Mesendoderm (in vitro differentiated cells): ENCODE measurements around the gene CYP4F8. TPM values are rescaled to one million over a fixed set of nuclear protein-coding genes. Genes with fewer than 3 reads are reported as not detected.

Source experiments
- small RNA-seq: library from polyadenylated mRNA; stranded (forward); fragments of <200 nt; extraction: miRNeasy Mini kit (QIAGEN cat#:217004); gene quantifications from one replicate; pipeline ENCODE3, GENCODE V24; 2013; ENCODE audit not compliant: insufficient read depth

Gene CYP4F8

Small RNA genes lying within 50 kb of the gene (small RNA-seq; reads per million reads assigned to genes)
- not detected for gene AD000091.1
